Duodenal mucosa (tissue), 2 donors: ENCODE results near the gene LSS.

ENCODE experiments used
- H3K27ac ChIP-seq: one replicate; pipeline ENCODE4 v1.7.0; 2013; ENCODE audit warnings: low read depth, low read length
- H3K27me3 ChIP-seq, 2 donors: one replicate each; pipeline ENCODE4 v1.7.0; 2013; ENCODE audit warnings: low read length in 2 of 2, control low read depth in 1 of 2; ENCODE audit not compliant: insufficient read depth in 2 of 2, control insufficient read depth in 1 of 2
- H3K36me3 ChIP-seq, 2 donors: one replicate each; pipeline ENCODE4 v1.7.0; 2013; ENCODE audit warnings: low read length in 2 of 2, control low read depth in 1 of 2; ENCODE audit not compliant: insufficient read depth in 2 of 2, control insufficient read depth in 1 of 2
- H3K4me1 ChIP-seq, 2 donors: one replicate each; pipeline ENCODE4 v1.7.0; 2013; ENCODE audit warnings: low read length in 2 of 2, control low read depth in 1 of 2; ENCODE audit not compliant: insufficient read depth in 2 of 2, control insufficient read depth in 1 of 2
- H3K4me3 ChIP-seq, 2 donors: one replicate each; pipeline ENCODE4 v1.7.0; 2013; ENCODE audit warnings: low read length in 2 of 2, low read depth in 1 of 2
- H3K9ac ChIP-seq, 2 donors: one replicate each; pipeline ENCODE4 v1.7.0; 2013; ENCODE audit warnings: low read length in 2 of 2, low read depth in 1 of 2
- H3K9me3 ChIP-seq, 2 donors: one replicate each; pipeline ENCODE4 v1.7.0; 2013; ENCODE audit warnings: low read length in 2 of 2, control low read depth in 1 of 2; ENCODE audit not compliant: control insufficient read depth in 1 of 2

LSS gene

DNA sequence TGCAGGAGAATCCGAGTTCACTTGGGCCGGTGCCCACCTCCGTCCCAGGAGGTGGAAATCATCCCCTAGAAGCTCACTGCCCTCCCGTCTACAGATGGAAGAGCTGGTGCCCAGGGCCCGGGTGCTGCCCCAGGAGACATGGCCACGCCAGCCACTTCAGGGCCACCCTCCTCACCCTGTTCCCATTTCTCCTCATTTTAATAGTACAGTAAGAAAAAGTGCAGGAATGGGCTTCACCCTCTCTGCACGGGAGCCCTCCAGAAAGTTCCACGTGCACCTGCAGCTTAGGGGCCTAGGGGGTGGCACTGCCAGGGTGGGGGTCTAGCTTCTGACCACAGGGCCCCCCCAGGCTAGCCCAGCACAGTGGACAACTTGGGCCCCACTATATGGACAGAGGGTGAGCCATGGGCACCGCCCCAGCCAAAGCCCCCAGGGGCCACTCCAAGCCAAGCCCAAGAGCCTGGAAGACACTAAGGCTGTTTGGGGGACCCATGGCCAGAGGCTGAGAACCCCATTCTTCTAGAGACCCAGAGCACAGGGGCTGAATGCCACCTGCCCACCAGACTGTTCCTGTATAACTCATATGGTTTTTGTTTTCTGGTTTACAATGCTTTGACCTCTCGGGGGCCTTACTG is 69.8 kb downstream of the LSS start:
- Histone ChIP-seq H3K36me3 (no peaks in the 10 kb centered on the region), H3K27ac (no peak overlapping the region), H3K4me3 (no peak overlapping the region)

GRCh38 chr21:46157987-46158451 is 70.6 kb downstream of the LSS start:
- no peaks in the 10 kb centered on the region for H3K9me3 ChIP-seq
- no peak overlapping the region for H3K9ac ChIP-seq
- H3K27me3 ChIP-seq = no peaks in the 10 kb centered on the region
- peaks cover 6% of the 10 kb centered on the region in 2 donors for H3K4me1 ChIP-seq
- no peaks in the 10 kb centered on the region for H3K36me3 ChIP-seq
- no peak overlapping the region for H3K4me3 ChIP-seq
- no peak overlapping the region for H3K27ac ChIP-seq

More for the DNA sequence above, 69.8 kb downstream of the LSS start:
- no peaks in the 10 kb centered on the region for H3K27me3 ChIP-seq
- no peaks in the 10 kb centered on the region for H3K9me3 ChIP-seq
- H3K9ac ChIP-seq = no peak overlapping the region
- no peaks in the 10 kb centered on the region for H3K4me1 ChIP-seq

- no peak overlapping the region for H3K9ac ChIP-seq
- no peaks in the 10 kb centered on the region for H3K36me3 ChIP-seq
- no peaks in the 10 kb centered on the region for H3K27me3 ChIP-seq
- no peak overlapping the region for H3K27ac ChIP-seq
- H3K9me3 ChIP-seq = no peaks in the 10 kb centered on the region
- peaks cover 8 to 9% of the 10 kb centered on the region in 2 donors for H3K4me1 ChIP-seq
- H3K4me3 ChIP-seq = no peak overlapping the region
Observed at GRCh38 chr21:46157396-46157986, 71.1 kb downstream of the LSS start.

DNA sequence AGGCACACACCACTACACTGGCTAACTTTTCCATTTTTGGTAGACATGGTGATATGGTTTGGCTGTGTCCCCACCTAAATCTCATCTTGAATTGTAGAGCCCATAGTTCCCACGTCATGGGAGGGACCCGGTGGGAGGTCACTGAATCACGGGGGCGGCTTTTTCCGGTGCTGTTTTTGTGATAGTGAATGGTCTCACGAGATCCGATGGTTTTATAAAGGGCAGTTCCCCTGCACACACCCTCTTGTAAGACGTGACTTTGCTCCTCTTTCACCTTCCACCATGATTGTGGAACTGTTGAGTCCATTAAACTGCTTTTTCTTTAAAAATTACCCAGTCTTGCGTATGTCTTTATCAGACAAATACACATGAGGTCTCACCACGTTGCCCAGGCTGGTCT is 71.9 kb downstream of the LSS start:
- H3K9ac ChIP-seq = no peak overlapping the region

DNA sequence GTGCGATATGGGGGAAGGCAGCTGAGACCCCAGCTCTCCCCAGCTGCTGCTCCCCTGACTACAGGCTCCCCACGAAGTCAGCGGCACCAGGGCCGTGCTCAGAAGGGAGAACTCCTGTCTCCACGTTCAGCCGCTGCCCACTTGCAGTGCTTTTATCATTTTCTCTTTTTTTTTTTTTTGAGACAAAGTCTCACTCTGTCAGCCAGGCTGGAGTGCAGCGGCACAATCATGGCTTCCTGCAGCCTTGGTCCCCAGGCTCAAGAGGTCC is 72.3 kb downstream of the LSS start:
- H3K36me3 ChIP-seq = no peaks in the 10 kb centered on the region
- H3K9me3 ChIP-seq = no peaks in the 10 kb centered on the region
- H3K4me1 ChIP-seq = peaks cover 8 to 9% of the 10 kb centered on the region in 2 donors
- H3K27ac ChIP-seq = no peak overlapping the region
- H3K27me3 ChIP-seq = no peaks in the 10 kb centered on the region
- H3K9ac ChIP-seq = no peak overlapping the region
- H3K4me3 ChIP-seq = no peak overlapping the region

More for the DNA sequence above, 71.9 kb downstream of the LSS start:
- H3K4me1 ChIP-seq = peaks cover 8 to 9% of the 10 kb centered on the region in 2 donors
- no peaks in the 10 kb centered on the region for H3K27me3 ChIP-seq
- H3K4me3 ChIP-seq = no peak overlapping the region
- no peaks in the 10 kb centered on the region for H3K36me3 ChIP-seq
- H3K9me3 ChIP-seq = no peaks in the 10 kb centered on the region
- no peak overlapping the region for H3K27ac ChIP-seq

DNA sequence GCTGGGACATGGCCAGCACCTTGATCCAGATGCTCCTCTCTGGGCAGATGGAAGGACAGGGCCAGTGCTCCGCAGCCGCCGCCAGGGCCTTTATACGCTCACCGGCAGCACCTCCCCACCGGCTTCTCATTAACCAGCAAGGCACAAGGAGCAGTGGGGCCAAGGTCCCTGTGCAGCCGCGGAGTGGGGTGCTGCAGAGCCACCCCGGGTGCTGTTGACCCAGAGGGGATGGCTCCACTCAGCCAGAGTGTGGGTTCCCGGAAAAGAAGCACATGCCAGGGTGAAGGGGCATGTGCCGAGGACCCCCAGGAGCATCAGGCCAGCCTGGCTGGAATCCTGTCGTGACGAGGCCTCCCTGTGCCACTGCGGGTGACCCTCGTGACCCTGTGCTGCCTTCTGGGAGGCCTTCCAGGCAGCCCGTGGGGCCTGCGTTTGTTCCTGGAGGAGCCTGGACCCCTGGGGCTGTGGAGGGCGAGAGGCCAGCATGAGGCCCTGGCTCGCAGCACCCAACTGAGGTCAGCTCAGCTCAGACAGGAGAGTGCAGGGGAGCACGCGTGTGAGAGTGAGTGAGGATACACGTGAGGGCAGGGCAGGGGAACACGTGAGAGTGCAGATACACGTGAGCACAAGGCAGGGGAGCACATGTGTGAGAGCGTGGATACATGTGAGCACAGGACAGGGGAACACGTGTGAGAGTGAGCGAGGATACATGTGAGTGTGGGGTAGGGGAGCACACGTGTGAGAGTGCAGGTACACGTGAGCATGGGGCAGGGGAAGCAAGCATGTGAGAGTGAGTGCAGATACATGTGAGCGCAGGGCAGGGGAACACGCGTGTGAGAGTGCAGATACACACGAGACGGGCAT is 72.8 kb downstream of the LSS start, which contains the start of gene FTCD:
FTCD (minus strand) TSS at position 66 of the 864 bp plus-strand sequence; CDS start at position 10, 56 bp downstream.
- Histone ChIP-seq H3K27ac (no peak within 1 kb of the TSS), H3K4me1 (peaks cover 8 to 9% of the 10 kb centered on the region in 2 donors), H3K27me3 (no peaks in the 10 kb centered on the region), H3K9ac (no peak within 1 kb of the TSS), H3K36me3 (no peaks in the 10 kb centered on the region), H3K9me3 (no peaks in the 10 kb centered on the region), H3K4me3 (no peak within 1 kb of the TSS)

GRCh38 chr21:46154955-46155513 is 73.5 kb downstream of the LSS start:
- H3K9ac ChIP-seq = no peak overlapping the region
- H3K4me3 ChIP-seq = no peak overlapping the region
- no peaks in the 10 kb centered on the region for H3K36me3 ChIP-seq
- H3K27me3 ChIP-seq = no peaks in the 10 kb centered on the region
- H3K9me3 ChIP-seq = no peaks in the 10 kb centered on the region
- peaks cover 8 to 9% of the 10 kb centered on the region in 2 donors for H3K4me1 ChIP-seq
- H3K27ac ChIP-seq = no peak overlapping the region

DNA sequence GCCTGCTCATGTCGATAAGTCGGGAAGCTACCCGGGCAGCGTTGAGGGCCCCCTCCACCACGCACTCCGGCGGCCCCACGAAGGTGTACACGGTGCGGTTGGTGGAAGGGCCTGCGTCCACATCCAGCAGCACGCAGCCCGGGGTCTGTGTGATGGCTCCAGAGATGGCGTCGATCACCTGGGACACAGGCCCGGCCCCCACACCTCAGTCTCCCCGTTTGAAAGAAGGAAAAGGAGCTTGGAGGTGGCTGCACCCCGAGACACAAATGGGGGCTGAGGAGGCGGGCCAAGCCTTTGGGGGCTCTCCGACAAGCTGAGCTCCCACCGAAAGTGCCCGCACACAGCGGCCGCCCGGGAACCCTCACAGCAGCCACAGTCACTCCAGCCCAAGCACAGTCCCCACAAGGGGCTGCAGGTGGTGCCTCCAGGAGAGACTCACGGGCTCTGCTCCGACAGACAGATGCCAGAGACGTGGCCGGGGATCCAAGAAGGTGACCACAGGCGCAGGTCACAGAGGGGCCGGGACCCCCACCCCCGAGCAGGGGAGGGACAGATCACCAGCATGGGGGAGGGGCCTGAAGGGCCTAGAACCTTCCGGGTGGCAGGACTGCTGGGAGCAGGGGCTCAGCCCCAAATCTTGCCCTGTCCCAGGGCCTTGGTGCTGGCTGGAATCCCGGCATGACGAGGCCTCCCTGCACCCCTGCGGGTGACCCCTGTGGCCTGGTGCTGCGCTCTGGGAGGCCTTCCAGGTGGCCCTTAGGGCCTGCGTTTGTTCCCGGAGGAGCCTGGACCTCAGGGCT is 74.2 kb downstream of the LSS start:
- Histone ChIP-seq H3K27ac (no peak overlapping the region), H3K27me3 (no peaks in the 10 kb centered on the region), H3K36me3 (no peaks in the 10 kb centered on the region), H3K4me3 (no peak overlapping the region), H3K9ac (no peak overlapping the region), H3K4me1 (peaks cover 8 to 9% of the 10 kb centered on the region in 2 donors), H3K9me3 (no peaks in the 10 kb centered on the region)

- H3K27me3 ChIP-seq = no peaks in the 10 kb centered on the region
- H3K4me1 ChIP-seq = peaks cover 8 to 9% of the 10 kb centered on the region in 2 donors
- no peak overlapping the region for H3K27ac ChIP-seq
- peak overlapping the region; percentile 18 to 32 for H3K9ac ChIP-seq
- no peaks in the 10 kb centered on the region for H3K36me3 ChIP-seq
- no peaks in the 10 kb centered on the region for H3K9me3 ChIP-seq
- H3K4me3 ChIP-seq = peak overlapping the region; percentile 40
Observed at GRCh38 chr21:46153247-46154154, 75.1 kb downstream of the LSS start.
